K562 (cell line): ENCODE measurements around the gene CATSPER4. TPM values are rescaled to one million over a fixed set of nuclear protein-coding genes. Genes with fewer than 3 reads are reported as not detected.

Experiments
- BRD9 ChIP-seq: fragments of 450-650 bp; IDR thresholded peaks from 2 replicates; pipeline ENCODE4 v1.6.1; 2018; ENCODE audit warnings: low read depth; ENCODE audit not compliant: partially characterized antibody
- CHD2 ChIP-seq: IDR thresholded peaks from 2 replicates; pipeline ENCODE4 v1.6.1; 2011; ENCODE audit warnings: low read depth, low read length
- FOXA1 ChIP-seq: fragments of 450-650 bp; IDR thresholded peaks from 2 replicates; pipeline ENCODE4 v1.6.1; 2016; ENCODE audit warnings: mild to moderate bottlenecking, borderline replicate concordance
- LEF1 ChIP-seq: fragments of 450-650 bp; IDR thresholded peaks from 2 replicates; pipeline ENCODE4 v1.6.1; 2016; ENCODE audit warnings: mild to moderate bottlenecking
- PHF21A ChIP-seq: fragments of 450-650 bp; IDR thresholded peaks from 2 replicates; pipeline ENCODE4 v1.6.1; 2017; ENCODE audit warnings: low read depth, borderline replicate concordance
- SMARCA5 ChIP-seq: fragments of 450-650 bp; IDR thresholded peaks from 2 replicates; pipeline ENCODE4 v1.6.1; 2016
- ZBTB17 ChIP-seq: fragments of 450-650 bp; formaldehyde crosslinking; IDR thresholded peaks from 2 replicates; pipeline ENCODE4 v1.4.0; 2020; ENCODE audit warnings: mild to moderate bottlenecking
- ZKSCAN1 ChIP-seq: fragments of 150-350 bp; IDR thresholded peaks from 2 replicates; pipeline ENCODE4 v1.6.1; 2016; ENCODE audit warnings: low read depth, low read length
- polyA plus RNA-seq, 8 experiments: library from polyadenylated mRNA; depleted of rRNA in 4 of 8; stranded (reverse) in 5 of 8; unstranded in 3 of 8; fragments of >200 nt; fragmentation: Nextera tagmentation in 2 of 8; fragmentation: Illumina TruSeq in 1 of 8; extraction: Ambion mirVana in 2 of 8; extraction: Trizol in 1 of 8; gene quantifications; 2 replicates each; pipeline versions ENCODE4 v1.2.1 to v1.2.3, GENCODE V29; 2011 to 2014; ENCODE audit warnings: inconsistent platforms in 1 of 8, missing spikeins in 1 of 8
- total RNA-seq, 7 experiments: library from RNA; depleted of rRNA in 6 of 7; stranded (reverse); fragments of >200 nt in 6 of 7; fragmentation: Illumina TruSeq in 2 of 7; extraction: Trizol in 2 of 7; gene quantifications; 2 replicates each; pipeline versions ENCODE4 v1.2.1 to v1.2.3, GENCODE V29; 2011 to 2021; ENCODE audit warnings: low replicate concordance in 1 of 7
- TF ChIP-seq, protein P1 (sequence below): fragments of 150-350 bp; IDR thresholded peaks from 2 replicates; pipeline ENCODE4 v1.6.1; 2014; ENCODE audit warnings: low read depth, mild to moderate bottlenecking, low read length, borderline replicate concordance
- TF ChIP-seq, protein P2 (sequence below), 2 experiments: fragments of 450-650 bp; IDR thresholded peaks; 2 replicates each; pipeline ENCODE4 v1.6.1; 2016
- TF ChIP-seq, protein P3 (sequence below): fragments of 450-650 bp; IDR thresholded peaks from 2 replicates; pipeline ENCODE4 v1.6.1; 2016
- TF ChIP-seq, protein P4 (sequence below): sonication (generic); formaldehyde crosslinking; IDR thresholded peaks from 2 replicates; pipeline ENCODE4 v1.8.1; 2023; ENCODE audit warnings: mild to moderate bottlenecking, missing genetic modification reagents

Gene CATSPER4
- total and polyA plus RNA-seq, 9 of the 15 experiments (the other 6 are each of a cell fraction or from before 2014, with no cell fraction given) = 0.04 to 0.13 TPM; not detected in 7

- 0 out of 2 replicates have a peak, but pooled peaks have one; percentile 22 for TF ChIP-seq FOXA1
- TF ChIP-seq, protein P1, sequence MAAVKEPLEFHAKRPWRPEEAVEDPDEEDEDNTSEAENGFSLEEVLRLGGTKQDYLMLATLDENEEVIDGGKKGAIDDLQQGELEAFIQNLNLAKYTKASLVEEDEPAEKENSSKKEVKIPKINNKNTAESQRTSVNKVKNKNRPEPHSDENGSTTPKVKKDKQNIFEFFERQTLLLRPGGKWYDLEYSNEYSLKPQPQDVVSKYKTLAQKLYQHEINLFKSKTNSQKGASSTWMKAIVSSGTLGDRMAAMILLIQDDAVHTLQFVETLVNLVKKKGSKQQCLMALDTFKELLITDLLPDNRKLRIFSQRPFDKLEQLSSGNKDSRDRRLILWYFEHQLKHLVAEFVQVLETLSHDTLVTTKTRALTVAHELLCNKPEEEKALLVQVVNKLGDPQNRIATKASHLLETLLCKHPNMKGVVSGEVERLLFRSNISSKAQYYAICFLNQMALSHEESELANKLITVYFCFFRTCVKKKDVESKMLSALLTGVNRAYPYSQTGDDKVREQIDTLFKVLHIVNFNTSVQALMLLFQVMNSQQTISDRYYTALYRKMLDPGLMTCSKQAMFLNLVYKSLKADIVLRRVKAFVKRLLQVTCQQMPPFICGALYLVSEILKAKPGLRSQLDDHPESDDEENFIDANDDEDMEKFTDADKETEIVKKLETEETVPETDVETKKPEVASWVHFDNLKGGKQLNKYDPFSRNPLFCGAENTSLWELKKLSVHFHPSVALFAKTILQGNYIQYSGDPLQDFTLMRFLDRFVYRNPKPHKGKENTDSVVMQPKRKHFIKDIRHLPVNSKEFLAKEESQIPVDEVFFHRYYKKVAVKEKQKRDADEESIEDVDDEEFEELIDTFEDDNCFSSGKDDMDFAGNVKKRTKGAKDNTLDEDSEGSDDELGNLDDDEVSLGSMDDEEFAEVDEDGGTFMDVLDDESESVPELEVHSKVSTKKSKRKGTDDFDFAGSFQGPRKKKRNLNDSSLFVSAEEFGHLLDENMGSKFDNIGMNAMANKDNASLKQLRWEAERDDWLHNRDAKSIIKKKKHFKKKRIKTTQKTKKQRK = no peak
- TF ChIP-seq, protein P2, sequence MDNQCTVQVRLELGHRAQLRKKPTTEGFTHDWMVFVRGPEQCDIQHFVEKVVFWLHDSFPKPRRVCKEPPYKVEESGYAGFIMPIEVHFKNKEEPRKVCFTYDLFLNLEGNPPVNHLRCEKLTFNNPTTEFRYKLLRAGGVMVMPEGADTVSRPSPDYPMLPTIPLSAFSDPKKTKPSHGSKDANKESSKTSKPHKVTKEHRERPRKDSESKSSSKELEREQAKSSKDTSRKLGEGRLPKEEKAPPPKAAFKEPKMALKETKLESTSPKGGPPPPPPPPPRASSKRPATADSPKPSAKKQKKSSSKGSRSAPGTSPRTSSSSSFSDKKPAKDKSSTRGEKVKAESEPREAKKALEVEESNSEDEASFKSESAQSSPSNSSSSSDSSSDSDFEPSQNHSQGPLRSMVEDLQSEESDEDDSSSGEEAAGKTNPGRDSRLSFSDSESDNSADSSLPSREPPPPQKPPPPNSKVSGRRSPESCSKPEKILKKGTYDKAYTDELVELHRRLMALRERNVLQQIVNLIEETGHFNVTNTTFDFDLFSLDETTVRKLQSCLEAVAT (IDR thresholded peaks at IDR 0.05) = peak in 1 of 2 experiments; percentile 76; a peak in 1 of 4 replicates
- no peak for TF ChIP-seq ZBTB17
- TF ChIP-seq CHD2 = 0 out of 2 replicates have a peak, but pooled peaks have one; percentile 20
- TF ChIP-seq, protein P3, sequence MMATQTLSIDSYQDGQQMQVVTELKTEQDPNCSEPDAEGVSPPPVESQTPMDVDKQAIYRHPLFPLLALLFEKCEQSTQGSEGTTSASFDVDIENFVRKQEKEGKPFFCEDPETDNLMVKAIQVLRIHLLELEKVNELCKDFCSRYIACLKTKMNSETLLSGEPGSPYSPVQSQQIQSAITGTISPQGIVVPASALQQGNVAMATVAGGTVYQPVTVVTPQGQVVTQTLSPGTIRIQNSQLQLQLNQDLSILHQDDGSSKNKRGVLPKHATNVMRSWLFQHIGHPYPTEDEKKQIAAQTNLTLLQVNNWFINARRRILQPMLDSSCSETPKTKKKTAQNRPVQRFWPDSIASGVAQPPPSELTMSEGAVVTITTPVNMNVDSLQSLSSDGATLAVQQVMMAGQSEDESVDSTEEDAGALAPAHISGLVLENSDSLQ = no peak
- 0 out of 2 replicates have a peak, but pooled peaks have one; percentile 36 for TF ChIP-seq PHF21A
- TF ChIP-seq LEF1 = peak; percentile 15; the same call in 1 of the 2 replicates
- TF ChIP-seq BRD9 = peak; percentile 32
- TF ChIP-seq, protein P4, sequence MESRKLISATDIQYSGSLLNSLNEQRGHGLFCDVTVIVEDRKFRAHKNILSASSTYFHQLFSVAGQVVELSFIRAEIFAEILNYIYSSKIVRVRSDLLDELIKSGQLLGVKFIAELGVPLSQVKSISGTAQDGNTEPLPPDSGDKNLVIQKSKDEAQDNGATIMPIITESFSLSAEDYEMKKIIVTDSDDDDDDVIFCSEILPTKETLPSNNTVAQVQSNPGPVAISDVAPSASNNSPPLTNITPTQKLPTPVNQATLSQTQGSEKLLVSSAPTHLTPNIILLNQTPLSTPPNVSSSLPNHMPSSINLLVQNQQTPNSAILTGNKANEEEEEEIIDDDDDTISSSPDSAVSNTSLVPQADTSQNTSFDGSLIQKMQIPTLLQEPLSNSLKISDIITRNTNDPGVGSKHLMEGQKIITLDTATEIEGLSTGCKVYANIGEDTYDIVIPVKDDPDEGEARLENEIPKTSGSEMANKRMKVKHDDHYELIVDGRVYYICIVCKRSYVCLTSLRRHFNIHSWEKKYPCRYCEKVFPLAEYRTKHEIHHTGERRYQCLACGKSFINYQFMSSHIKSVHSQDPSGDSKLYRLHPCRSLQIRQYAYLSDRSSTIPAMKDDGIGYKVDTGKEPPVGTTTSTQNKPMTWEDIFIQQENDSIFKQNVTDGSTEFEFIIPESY (CRISPR knock-in tag) = peak; percentile 89
- 0 out of 2 replicates have a peak, but pooled peaks have one; percentile 25 for TF ChIP-seq SMARCA5
- no peak for TF ChIP-seq ZKSCAN1
These were observed 28.1 kb upstream of the CATSPER4 start (continued) for GRCh38 chr1:26162220-26162709.
